Neural crest cell (in vitro differentiated cells): ENCODE results near the gene PSMD9. TPM values are rescaled to one million over a fixed set of nuclear protein-coding genes. Genes with fewer than 3 reads are reported as not detected.

Source experiments
- DNase-seq: peaks from one replicate; pipeline ENCODE4 v3.0.0; 2021; ENCODE audit warnings: low read depth, mixed read lengths, low spot score
- H3K27ac Mint-ChIP-seq: one replicate; pipeline ENCODE4 v1.8.0; 2021; ENCODE audit warnings: mild to moderate bottlenecking, mixed read lengths; ENCODE audit not compliant: unreplicated experiment
- H3K27me3 Mint-ChIP-seq: 2 replicates; pipeline ENCODE4 v1.8.0; 2021; ENCODE audit warnings: low read depth, mild to moderate bottlenecking, mixed read lengths
- H3K36me3 Mint-ChIP-seq: 2 replicates; pipeline ENCODE4 v1.8.0; 2021; ENCODE audit warnings: low read depth, mild to moderate bottlenecking, mixed read lengths
- H3K4me1 Mint-ChIP-seq: 2 replicates; pipeline ENCODE4 v1.8.0; 2021; ENCODE audit warnings: mixed read lengths
- H3K4me3 Mint-ChIP-seq: one replicate; pipeline ENCODE4 v1.8.0; 2021; ENCODE audit warnings: mild to moderate bottlenecking, mixed read lengths
- H3K9me3 Mint-ChIP-seq: 2 replicates; pipeline ENCODE4 v1.8.0; 2021; ENCODE audit warnings: mixed read lengths
- total RNA-seq: library from RNA; stranded (reverse); gene quantifications from 2 replicates; pipeline ENCODE4 v1.2.1, GENCODE V29; 2021
- TF ChIP-seq, protein P1 (sequence below): fragments of 200-600 bp; sonication (generic); conservative IDR thresholded peaks from 2 replicates; pipeline ENCODE4 v1.5.0; 2021; ENCODE audit warnings: antibody characterized with exemption, mild to moderate bottlenecking

PSMD9 gene
- total RNA-seq, 1 donor from 2014 or later: 46.3 TPM

DNA sequence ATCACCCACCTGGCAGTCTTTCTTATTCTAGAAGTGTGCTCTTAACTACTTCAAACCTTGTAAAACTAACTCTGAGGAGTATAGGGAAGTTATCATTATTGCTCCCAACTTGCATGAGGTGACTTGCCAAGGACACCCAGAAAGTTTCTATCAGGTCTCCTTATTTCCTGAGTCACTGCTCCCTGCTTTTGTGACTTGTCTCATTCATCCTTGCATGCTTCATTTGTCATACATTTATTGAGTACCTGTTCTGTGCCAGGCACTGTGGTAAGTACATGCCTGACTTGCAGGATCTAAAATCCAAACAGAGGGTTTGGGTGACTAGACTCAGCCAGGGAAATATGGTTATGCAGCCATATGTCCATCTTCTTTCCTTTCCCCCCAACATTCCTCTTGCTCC lies 55.3 kb downstream of the PSMD9 start:
- Mint-ChIP-seq H3K27ac (no peak overlapping the region), H3K27me3 (no peaks in the 10 kb centered on the region), H3K36me3 (peaks cover 6% of the 10 kb centered on the region), H3K9me3 (peaks cover 3% of the 10 kb centered on the region), H3K4me3 (no peak overlapping the region), H3K4me1 (no peaks in the 10 kb centered on the region)
- TF ChIP-seq, protein P1, sequence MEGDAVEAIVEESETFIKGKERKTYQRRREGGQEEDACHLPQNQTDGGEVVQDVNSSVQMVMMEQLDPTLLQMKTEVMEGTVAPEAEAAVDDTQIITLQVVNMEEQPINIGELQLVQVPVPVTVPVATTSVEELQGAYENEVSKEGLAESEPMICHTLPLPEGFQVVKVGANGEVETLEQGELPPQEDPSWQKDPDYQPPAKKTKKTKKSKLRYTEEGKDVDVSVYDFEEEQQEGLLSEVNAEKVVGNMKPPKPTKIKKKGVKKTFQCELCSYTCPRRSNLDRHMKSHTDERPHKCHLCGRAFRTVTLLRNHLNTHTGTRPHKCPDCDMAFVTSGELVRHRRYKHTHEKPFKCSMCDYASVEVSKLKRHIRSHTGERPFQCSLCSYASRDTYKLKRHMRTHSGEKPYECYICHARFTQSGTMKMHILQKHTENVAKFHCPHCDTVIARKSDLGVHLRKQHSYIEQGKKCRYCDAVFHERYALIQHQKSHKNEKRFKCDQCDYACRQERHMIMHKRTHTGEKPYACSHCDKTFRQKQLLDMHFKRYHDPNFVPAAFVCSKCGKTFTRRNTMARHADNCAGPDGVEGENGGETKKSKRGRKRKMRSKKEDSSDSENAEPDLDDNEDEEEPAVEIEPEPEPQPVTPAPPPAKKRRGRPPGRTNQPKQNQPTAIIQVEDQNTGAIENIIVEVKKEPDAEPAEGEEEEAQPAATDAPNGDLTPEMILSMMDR: no peak
- DNase-seq: no peak

- TF ChIP-seq, protein P1: no peak
- Mint-ChIP-seq H3K27me3 (no peaks in the 10 kb centered on the region), H3K4me1 (no peaks in the 10 kb centered on the region), H3K36me3 (peaks cover 6% of the 10 kb centered on the region), H3K9me3 (peaks cover 3% of the 10 kb centered on the region), H3K4me3 (no peak overlapping the region), H3K27ac (no peak overlapping the region)
- DNase-seq: no peak
Observed at GRCh38 chr12:121946313-121947025, 57.9 kb downstream of the PSMD9 start.

GRCh38 chr12:121947981-121948380 lies 59.4 kb downstream of the PSMD9 start:
- Mint-ChIP-seq H3K4me1 (no peaks in the 10 kb centered on the region), H3K4me3 (no peak overlapping the region), H3K36me3 (peaks cover 6% of the 10 kb centered on the region), H3K27me3 (no peaks in the 10 kb centered on the region), H3K9me3 (peaks cover 3% of the 10 kb centered on the region), H3K27ac (no peak overlapping the region)
- DNase-seq: no peak
- TF ChIP-seq, protein P1: no peak

DNA sequence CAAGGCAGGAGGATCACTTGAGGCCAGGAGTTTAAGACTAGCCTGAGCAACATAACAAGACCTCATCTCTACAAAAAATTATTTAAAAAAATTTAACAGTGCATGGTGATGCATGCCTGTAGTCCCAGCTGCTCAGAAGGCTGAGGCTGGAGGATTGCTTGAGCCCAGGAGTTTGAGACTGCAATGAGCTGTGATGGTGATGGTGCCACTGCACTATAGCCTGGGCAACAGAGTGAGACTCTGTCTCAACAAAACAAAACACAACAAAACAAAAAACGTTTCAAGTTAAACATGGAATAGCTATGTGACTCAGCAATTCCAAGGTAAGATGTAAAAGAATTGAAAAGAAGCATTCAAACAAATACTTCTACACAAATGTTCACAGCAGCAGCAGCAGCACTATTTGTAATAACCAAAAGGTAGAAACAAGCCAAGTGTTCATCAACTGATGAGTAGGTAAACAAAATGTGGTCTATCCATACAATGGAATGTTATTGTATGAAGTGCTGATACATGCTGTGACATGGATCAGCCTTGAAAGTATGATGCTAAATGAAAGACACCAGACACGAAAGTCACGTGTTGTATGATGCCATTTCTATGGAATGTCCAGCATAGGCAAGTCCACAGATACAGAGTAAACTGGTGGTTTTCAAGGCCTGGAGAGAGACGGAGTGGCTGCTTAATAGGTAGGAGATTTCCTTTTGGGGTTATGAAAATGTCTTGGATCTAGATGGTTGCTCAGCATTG lies 61.2 kb downstream of the PSMD9 start:
- peaks cover 6% of the 10 kb centered on the region for H3K36me3 Mint-ChIP-seq
- H3K4me3 Mint-ChIP-seq: no peak overlapping the region
- H3K4me1 Mint-ChIP-seq: no peaks in the 10 kb centered on the region
- TF ChIP-seq, protein P1: no peak
- DNase-seq: no peak
- no peaks in the 10 kb centered on the region for H3K27me3 Mint-ChIP-seq
- H3K9me3 Mint-ChIP-seq: peaks cover 3% of the 10 kb centered on the region
- no peak overlapping the region for H3K27ac Mint-ChIP-seq

DNA sequence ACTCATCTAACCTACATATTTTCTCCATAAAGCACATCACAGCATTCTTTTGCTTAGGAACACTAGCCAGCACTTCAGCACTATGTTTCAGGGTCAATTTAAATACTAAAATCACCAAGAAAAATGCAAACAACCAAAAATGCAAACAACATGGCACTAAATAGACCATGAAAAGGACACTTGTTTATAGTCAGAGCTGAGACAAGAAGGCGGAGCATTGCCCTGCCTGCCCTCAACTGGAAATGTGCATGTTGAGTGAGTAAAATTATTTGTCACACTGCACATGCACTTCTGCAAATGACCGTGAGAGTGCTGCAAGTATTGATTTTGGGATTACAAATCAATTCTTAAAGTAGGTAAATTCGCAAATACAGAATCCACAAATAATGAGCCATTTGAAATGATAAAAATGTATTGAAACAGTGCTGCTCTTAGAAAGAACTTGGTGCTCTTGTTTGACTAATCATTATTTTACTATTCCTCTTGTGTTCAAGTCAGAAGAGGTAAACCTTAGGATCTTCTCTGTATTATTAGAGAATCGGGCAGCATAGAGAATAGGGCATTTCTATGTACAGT lies 64.6 kb downstream of the PSMD9 start:
- Mint-ChIP-seq H3K4me3 (no peak overlapping the region), H3K27ac (no peak overlapping the region), H3K27me3 (no peaks in the 10 kb centered on the region), H3K9me3 (no peaks in the 10 kb centered on the region), H3K36me3 (no peaks in the 10 kb centered on the region), H3K4me1 (no peaks in the 10 kb centered on the region)
- no peak for DNase-seq
- TF ChIP-seq, protein P1: no peak
